G401.6 (cell line): Measurements from ENCODE around the gene RNLS.

Experiments
- FAIRE-seq: peaks from 2 replicates; lab custom pipeline; 2012; peaks lifted over from hg19 to GRCh38; lab: Jason Lieb, UNC

The RNLS gene

DNA sequence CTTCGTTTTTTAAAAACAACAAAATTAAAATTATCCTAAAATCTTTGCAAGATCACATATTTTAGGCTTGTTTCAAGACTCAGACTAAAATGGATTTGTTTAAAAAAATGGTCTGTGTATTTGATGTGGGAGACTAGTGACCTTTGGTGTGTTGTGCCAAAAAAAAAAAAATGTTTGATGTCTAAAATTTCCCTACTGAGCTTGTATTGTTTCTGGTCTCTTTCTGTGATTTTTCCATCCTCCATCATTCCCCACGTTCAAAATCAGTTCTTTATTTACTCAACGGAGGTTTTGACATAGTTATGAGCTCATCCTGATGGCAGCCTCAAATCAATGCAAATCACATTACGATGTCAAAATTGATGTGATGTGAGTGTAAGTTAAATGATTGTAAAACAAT is 326.2 kb downstream of the RNLS start:
- FAIRE-seq = no peak

DNA sequence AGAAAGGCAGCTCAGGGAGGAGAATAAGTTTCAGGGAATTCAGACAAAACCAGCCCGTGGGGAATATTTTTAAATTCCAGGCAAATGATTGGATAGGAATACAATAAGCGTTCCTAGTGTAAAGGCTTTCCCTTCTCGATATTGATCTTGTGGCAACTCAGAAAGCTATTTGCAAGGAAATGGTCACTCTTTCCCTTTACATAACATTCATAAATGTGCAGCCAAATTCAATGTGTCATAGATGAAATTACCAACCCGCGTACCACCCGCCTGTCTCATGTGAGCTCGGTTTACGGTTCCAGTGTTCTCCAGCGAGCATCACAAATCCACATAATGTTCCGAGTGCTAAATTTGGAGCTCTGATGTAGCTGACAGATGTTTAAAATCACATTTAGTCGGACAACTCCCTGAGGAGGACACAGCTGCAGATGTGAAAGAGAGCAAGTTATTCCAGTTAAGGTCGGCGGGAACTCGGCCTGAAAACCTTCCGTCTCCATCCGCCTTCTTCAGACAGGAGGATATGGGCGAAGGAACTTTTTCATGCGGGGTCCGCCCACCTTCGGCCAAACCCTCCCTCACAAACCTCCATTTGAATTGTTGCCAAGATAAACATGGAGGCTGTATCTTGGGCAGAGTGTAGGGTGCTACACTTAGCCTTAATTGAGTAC is 327.0 kb downstream of the RNLS start:
- FAIRE-seq = no peak

DNA sequence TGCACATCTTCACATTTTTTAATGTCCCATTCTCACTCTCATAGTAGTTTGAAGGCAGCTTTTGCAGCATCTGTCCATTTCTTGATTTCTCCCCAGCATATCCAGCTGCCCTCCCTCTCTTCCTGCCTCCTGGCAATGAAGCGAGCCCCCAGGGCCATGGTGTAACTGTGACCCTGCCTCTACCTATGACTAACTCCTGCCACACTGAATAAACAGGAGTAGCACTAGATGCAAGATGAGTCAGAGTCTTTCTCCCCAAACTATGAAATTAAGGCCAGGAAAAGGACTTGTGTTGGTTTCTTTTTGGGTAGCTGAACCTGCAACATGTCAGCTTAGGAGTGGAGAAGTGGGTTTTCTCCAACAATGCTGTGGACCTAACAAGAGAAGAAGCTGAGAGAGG is 329.0 kb downstream of the RNLS start:
- FAIRE-seq = no peak

DNA sequence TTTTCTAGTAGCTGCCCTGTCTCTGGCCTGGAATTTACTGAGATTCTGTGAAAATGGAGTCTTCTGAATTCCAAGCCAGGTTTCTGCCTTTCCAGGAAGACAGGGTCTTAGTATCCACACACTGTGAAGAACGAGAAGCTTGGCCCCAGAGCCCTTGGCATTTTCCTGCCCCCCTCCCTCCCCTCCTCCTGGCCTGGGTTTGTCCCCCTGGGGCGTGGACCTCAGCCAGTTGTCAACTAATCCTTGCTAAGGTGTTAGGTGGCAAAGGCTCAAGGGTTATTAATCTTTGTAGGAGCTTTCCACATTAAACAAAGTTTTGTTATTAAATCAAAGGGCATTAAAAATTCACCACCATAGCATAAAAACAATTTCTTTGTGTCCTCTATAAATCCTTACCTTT is 329.5 kb downstream of the RNLS start:
- no peak for FAIRE-seq

DNA sequence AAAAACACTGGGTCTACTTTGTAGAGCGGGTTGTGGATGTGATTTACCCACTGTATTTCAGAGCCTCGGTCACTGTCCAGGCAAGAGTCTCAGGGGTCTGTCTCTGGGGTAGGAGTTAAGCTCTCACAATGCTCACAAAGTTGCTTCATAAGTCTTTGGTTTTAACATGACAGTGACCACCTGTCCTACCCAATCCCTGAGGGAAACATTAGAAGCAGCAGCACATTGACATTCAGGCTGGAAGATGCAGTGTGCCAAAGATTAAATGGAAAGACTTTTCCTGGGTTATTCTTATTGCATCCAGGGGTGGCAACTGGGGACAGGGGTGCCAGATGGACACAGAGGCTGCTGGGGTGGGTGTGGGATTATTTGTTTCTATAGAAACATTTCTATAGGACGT is 330.0 kb downstream of the RNLS start:
- no peak for FAIRE-seq

DNA sequence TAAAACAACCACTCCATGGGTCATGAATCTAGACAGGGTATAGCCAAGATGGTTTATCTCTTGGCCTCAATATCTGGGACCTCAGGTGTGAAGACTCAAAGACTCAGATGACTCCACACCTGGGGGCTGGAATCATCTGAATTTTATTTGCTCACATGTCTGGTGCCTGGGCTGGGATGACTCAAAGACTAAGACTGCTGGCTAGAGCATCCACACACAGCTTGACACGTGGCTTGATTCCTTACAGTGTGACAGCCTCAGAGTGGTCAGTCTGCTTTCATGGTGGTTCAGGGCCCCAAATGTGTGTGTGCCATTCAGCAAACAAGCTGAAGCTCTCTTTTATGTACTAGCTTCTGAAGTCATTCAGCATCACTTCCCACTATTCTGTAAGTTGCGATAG is 333.7 kb downstream of the RNLS start:
- no peak for FAIRE-seq

DNA sequence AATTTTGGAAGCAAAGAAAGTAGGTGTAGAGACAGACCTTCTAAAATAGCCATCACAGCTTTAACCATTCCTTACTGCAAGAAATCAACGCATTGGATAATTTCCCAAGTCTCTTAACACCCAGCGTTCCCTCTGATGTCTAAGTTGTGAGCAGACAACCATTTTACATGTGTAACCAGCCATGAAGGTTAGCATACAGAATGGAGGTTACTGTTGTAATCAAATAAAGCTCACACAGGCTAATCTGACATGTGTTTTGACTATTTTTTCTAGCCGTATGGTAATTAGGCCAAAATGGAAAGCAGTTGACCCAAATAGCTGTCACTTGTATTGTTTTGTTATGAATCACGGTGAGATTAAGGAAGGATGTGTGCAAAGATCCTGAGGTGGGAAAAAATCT is 336.4 kb downstream of the RNLS start:
- FAIRE-seq = no peak

DNA sequence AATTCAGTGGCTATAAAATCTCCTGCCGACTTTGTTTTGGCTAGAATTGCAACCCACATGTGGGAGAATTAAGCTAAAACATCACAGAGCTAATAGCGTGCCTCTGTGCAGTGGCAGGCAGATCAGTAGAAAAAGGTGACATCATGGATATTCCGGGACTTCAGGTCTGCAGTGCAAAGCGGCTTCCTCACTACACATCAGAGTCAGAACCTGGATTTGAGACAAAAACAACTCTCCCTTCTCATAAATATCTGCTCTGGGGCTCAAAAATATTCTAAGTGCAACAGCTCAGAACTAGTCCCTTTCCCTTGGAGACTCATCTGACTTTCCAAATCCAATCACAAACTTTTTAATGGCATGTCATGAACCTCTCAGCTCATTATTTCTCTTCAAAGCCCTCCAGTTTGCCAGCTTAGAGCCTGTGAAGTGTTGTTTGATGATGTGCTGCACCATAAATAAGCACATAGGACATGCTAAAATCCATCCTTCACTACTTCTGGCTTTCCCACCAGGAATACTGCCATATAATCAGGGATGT is 337.1 kb downstream of the RNLS start:
- FAIRE-seq = no peak

DNA sequence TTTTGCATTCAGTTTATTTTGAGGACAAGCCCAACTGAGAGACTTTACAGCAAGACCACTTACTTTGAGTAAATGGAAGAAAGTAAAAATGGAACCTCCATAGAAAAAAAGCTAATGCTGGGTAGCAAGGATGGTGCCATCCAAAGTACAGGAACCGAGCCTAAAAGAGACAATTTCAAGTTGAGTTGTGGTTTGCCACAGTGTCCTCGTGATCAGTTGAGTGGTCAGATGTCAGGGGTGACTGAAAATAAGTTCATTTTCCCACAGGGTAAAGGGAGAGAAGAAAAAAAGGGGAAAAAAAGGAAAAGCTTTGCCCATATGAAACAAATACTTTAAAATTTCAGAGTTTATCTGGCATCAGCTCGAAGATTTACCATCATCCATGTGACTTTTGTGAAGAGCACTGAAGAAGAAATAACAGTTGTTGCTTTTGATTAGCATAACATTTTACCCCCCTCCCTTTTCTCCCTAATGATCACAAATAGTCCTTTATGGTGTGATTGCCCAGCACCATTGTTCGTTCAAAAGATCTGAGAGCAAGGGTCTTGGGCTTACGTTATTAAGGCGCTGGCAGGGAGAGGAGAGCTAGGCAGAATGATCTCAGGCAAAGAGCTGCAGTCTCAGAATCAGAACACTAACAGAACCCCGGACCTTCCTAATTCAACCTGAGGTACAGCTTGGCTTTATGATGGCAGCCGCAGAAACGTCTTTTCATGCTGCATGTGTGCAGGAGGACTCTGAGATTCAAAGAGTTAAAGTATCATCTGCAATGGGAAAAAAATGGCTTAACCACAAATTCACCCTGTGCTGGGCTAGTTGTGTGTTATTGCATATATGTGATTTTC is 338.1 kb downstream of the RNLS start:
- no peak for FAIRE-seq

DNA sequence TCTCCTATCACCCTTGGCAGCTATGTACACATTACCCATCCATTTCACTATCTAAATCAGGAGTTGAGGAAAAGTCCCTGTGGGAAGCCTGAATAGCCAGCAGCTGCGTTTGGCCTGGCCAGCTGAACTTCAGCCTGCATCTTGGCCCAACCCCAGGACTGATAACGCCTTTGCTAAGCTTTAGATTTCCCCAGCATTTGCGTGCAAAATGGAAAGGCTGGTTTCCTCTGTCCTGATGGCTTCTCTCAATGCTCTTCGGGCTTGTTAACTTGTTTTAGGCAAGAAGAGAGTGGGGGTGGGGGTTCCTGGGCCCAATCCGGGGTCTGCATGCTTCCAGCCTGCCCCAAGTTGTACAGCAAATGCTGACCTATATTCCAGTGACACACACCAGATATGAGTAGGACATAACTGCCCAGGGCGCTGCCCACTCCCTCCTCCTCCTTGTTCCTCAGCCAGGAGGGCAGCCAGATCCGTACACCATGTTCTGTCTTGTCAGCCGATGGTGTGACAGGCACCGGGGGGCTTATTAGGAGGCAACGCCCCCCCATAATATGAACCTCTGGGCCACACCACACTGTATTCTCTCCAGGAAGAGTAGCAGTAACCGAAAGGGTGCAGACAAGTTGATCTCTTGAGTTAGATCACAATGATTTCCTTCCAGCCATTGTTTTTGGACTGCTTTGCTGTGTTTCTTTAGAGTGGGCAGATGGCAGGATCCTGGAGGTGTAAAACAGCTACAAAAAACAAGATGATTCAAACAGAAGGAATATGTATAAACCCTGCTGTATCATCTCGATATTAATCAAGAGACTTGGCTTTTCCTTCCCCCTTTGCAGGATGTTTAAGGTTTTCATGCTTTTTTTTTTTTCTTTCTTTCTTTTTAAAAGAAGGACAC is 339.0 kb downstream of the RNLS start:
- no peak for FAIRE-seq

DNA sequence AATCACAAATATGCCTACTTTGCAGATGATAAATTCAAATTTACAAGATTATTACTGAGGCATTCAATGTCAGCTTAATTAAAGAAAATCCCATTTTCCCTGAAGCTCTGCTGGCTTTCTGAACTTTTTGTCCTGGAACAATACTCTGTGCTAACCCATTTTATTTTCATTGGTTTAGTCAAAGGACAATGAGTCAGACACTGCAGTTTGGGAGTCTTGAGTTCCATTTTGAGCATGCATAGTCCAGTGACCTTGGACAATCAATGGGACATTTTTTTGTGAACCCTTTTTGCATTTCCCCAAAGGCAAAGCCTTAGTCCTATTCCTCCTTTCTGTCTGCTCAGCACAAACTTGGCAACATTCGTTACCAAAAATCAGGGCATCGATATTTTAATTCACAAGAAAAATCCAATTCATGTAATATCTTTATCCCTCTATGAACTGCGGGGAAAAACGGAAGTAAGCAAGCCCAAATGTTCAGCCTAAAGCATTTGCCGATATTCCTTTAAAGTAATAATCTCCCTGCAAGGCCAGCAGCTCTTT is 339.8 kb downstream of the RNLS start:
- no peak for FAIRE-seq

DNA sequence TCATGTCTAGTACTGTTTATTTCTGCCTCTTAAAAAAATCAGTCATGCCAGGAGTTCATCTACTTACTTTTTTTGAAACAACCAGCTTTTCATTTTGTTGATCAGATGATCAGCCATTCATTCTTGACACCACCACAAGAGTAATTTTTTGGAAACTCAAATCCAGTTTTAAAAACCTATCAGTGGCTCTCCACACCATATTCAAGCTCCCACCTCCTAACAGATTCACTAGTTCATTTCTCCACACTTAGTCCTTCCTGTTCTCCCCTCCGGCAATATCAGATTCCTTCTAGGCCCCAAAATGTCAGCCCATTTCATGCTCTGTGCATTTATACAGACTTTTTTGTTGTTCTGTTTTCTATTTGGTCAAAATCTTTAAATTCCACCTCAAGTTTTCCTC is 341.6 kb downstream of the RNLS start:
- no peak for FAIRE-seq

DNA sequence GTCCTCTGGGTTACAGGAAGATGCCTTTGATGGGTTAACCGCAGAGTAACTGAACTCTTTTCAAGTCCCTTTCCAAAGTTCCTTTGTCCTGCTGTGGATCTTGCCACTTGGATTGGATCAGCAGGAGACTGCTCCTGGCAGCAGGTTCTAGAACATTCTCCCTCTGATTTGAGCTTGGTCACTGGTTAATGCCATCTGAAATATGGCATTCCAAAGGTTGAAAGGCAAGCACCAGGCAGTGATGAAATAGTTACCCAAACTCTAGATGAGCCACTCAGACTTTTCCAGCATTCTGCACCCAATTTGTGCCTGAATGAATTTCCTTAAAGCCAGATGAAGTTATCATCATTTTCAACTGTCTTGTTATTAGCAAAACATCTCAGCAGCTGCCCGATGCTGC is 343.9 kb downstream of the RNLS start:
- no peak for FAIRE-seq

DNA sequence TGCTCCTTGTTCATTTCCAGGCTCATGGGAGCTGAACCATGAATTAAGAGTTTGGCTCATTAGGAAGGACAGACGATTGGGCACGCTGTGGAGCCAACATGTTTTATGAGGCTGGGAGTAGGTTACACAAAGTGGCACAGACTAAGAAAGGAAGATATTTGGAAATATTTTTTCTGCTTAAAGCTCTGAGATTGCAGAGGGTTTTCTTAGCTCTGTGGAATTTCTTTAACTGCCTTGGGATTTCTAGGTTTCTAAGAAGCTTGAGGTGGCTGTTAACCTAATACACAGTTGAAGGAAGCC is 344.6 kb downstream of the RNLS start:
- FAIRE-seq = no peak

DNA sequence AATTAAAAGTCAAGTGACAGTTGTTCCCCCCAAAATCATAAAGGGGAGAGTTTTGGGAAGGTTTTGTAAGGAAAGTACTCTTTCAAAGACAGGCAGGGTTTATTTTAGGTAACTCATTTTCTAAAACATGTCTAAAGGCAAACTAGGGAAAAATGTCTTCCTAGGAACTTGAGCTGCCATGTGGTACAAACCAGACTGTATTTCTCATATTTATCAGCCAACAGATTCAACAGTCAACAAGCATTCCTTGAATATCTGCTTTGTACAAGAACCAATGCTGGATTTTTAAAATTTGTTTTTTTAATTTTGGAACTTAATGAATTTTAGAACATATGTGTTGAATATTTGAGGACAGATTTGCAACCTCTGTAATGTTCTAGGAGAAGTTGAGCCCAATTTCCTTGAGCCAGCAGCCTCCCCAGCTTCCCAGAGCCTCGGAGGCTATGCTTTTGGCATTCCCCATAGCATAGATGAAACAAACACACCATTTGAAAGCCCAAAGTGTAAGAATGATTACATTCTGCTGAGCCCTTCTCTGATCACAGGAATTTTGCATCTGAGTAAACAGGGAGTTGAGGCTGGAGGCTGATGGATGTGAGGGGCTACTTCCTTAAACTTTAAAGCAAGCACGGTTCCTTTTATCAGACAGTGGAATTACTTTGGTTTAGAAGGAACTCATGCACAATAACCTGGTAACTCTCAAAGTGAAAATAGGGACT is 345.1 kb downstream of the RNLS start:
- no peak for FAIRE-seq

DNA sequence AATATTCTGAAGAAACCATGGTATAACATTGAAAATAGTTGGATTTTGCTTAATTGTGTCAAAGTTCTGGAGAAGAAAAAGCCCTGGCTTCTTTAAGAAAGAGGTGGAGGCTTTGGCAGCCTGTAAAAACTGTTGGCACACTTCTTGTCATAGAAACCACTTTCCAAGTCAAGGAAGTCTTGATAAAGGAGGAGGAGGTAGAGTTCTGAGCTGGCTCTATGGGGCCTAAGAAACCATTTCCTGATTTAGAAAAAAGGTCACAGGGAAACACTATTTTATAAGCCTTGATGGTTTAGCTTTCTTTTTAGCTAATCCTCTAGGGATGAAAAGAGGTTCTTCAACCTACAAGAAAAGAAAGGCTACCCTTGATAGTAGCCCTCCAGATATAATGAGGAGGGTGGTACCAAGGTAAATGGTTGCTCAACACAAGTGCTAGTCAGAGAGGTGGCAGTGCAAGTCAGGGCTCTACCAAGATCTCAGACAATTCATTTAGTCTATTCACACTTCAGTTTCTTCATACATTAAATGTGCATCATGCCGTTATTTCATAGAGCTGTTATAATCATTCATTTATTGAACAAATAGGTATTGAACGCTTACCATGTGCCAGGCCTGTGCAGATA is 346.9 kb downstream of the RNLS start:
- FAIRE-seq = no peak

DNA sequence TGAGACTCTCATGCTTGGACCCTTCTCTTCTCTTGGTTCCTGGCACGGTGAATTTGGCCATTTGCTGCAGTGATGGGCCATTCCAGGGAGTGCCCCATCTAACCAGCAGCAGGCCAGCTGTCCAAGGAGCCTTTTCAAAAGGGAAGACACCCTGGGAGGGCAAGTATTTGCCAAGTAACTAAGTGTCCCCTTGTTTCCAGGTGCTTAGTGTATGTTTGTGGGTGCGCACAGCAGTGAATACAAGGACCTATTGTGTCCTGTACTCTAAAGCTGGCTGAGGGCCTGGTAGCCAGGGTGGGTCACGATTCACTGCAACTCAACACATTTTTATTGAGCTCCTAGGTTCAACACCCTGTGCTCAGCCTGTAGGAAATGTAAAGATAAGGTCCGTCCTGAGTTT is 348.8 kb downstream of the RNLS start:
- no peak for FAIRE-seq

DNA sequence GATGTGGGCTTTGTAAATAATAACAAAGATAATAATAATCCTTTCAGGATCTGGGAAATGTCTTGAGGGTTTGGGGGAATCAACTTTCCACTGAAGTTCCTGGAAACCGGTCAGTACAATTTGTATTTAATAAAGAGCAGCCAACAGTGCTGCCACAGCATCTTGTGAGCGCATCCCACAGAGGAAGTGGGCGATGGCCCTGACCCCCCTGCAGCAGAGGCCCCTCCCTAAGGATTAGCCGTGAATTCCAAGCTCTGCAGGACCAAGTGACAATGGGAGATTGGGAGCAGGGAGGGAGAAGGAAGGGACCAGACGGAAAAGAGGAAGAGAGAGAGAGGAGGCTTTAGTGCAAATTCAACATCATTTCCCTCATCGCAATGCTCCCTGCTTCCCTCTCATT is 349.2 kb downstream of the RNLS start:
- FAIRE-seq = no peak

DNA sequence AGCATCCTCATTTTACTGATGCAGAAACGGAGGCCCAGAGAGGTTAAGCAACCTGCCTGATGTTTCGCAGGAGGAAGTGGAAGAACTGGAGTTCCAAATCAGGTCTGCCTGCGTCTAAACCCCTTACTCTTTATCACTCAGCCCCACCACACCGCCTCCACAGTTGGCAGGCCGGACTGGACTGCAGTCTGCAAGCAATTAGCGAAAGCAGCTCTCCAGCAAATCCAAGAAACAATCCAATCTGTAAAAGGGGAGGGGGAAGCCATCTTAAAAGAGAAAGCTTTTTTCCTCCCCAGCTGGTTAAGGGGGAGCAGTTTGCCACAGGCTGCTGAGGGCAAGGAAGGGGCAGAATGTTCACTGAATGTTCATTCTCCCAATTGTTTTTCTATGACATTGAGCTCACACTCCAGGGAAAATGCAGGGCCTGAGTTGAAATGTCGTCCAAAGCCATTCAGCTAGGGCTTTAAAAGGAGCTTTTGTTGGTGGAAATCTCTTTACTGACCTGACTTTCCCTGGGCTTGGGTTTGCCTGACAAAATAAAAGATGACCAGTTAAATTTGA is 350.1 kb downstream of the RNLS start:
- no peak for FAIRE-seq

DNA sequence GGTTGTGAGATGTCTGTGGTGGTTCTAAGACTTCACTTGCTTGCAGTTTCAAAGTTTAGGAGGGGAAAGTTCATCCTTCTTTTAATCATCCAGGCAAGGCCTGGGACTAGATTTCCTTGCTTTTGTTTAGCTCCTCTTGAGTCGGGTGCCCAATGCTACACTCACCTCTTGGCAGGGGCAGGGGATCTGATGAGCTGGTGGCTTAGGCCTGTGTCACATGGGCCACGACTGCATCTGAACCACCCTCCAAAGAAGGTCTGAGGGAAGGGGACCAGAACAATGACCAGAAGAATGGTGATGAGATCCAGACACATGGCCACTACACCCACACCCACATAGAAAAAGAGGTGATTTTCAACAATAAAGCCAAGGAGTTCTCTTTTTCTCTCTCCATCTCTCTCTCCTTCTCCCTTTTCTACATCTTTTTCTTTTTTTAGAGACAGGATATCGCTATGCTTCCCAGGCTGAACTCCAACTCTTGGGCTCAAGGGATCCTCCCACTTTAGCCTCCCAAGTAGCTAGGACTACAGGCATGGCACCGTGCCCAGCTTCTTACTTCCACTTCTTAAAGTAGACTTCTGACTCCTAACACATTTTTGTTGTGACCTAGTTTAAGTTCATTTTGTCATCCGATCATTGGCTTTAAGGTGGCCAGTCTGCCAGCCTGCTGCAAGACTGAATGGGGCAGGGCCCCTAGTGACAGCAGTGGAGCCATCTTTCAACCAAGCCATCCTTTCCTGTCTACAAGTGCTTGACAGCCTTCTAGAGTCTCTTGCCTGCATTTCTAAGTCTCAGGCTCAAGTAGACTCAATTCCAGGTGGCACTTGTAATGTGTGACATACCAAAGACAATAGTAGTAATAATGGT is 350.9 kb downstream of the RNLS start:
- FAIRE-seq = no peak
